Naive thymus-derived CD4-positive, alpha-beta T cell (primary cell): ENCODE results near the gene AUH. TPM values are rescaled to one million over a fixed set of nuclear protein-coding genes. Genes with fewer than 3 reads are reported as not detected.

ENCODE experiments used
- ATAC-seq: fragments of 150-1000 bp; cut with Tn5 transposase; 2 replicates; pipeline ENCODE4 v1.10.0; 2021; ENCODE audit warnings: mild to moderate bottlenecking, moderate library complexity
- CTCF ChIA-PET: fragments of 350-600 bp; sonication (Branson Sonifier 250); formaldehyde crosslinking; loops from one replicate; lab custom pipeline; 2021; ENCODE audit warnings: antibody characterized with exemption; lab: Charles Lee
- POLR2A ChIA-PET: fragments of 350-600 bp; sonication (Branson Sonifier 250); formaldehyde crosslinking; loops from one replicate; lab custom pipeline; 2021; ENCODE audit warnings: antibody characterized with exemption, inconsistent platforms; lab: Charles Lee
- DNase-seq, 9 donors: peaks; one replicate each; pipeline versions ENCODE4 v3.0.0 to v3.0.0-alpha.2; 2020 to 2022; ENCODE audit warnings: mixed read lengths in 1 of 9
- H3K27ac ChIP-seq: one replicate; pipeline ENCODE4 v1.7.0; 2013; ENCODE audit warnings: mild to moderate bottlenecking, low read depth, low read length, moderate library complexity
- H3K27me3 ChIP-seq, 2 donors: one replicate each; pipeline ENCODE4 v1.7.0; 2013; ENCODE audit warnings: low read length in 2 of 2, mild to moderate bottlenecking in 2 of 2, moderate library complexity in 2 of 2; ENCODE audit not compliant: control insufficient read depth in 2 of 2, insufficient read depth in 2 of 2
- H3K36me3 ChIP-seq, 3 experiments: 1 replicate in 2 of 3; 2 replicates in 1 of 3; pipeline ENCODE4 v1.7.0; 2013; ENCODE audit warnings: low read length in 3 of 3, mild to moderate bottlenecking in 3 of 3, moderate library complexity in 1 of 3; ENCODE audit not compliant: insufficient read depth in 3 of 3, control insufficient read depth in 2 of 3
- H3K4me1 ChIP-seq, 2 donors: one replicate each; pipeline ENCODE4 v1.7.0; 2013; ENCODE audit warnings: low read length in 2 of 2, mild to moderate bottlenecking in 2 of 2, moderate library complexity in 1 of 2; ENCODE audit not compliant: control insufficient read depth in 2 of 2, insufficient read depth in 2 of 2
- H3K4me3 ChIP-seq: 2 replicates; pipeline ENCODE4 v1.7.0; 2013; ENCODE audit warnings: mild to moderate bottlenecking, low read length
- H3K9me3 ChIP-seq, 3 experiments: 1 replicate in 2 of 3; 2 replicates in 1 of 3; pipeline ENCODE4 v1.7.0; 2013; ENCODE audit warnings: low read length in 3 of 3; ENCODE audit not compliant: control insufficient read depth in 2 of 3
- H3K27ac Mint-ChIP-seq, 9 donors: one replicate each; pipeline ENCODE4 v1.8.0; 2020 to 2022; ENCODE audit warnings: mixed read lengths in 9 of 9, mild to moderate bottlenecking in 8 of 9, moderate library complexity in 5 of 9, inconsistent platforms in 2 of 9
- H3K27me3 Mint-ChIP-seq, 5 donors: one replicate each; pipeline ENCODE4 v1.8.0; 2021 to 2022; ENCODE audit warnings: mixed read lengths in 5 of 5, mild to moderate bottlenecking in 1 of 5
- H3K36me3 Mint-ChIP-seq, 5 donors: one replicate each; pipeline ENCODE4 v1.8.0; 2020 to 2022; ENCODE audit warnings: mixed read lengths in 5 of 5, mild to moderate bottlenecking in 3 of 5, inconsistent platforms in 1 of 5
- H3K4me1 Mint-ChIP-seq, 7 donors: one replicate each; pipeline ENCODE4 v1.8.0; 2020 to 2022; ENCODE audit warnings: mixed read lengths in 7 of 7, mild to moderate bottlenecking in 3 of 7, inconsistent platforms in 1 of 7
- H3K4me3 Mint-ChIP-seq, 10 donors: one replicate each; pipeline ENCODE4 v1.8.0; 2020 to 2022; ENCODE audit warnings: mild to moderate bottlenecking in 10 of 10, mixed read lengths in 10 of 10, moderate library complexity in 6 of 10, inconsistent platforms in 2 of 10
- H3K9me3 Mint-ChIP-seq, 11 donors: one replicate each; pipeline ENCODE4 v1.8.0; 2020 to 2022; ENCODE audit warnings: mixed read lengths in 11 of 11, mild to moderate bottlenecking in 4 of 11, inconsistent platforms in 1 of 11, moderate library complexity in 1 of 11
- intact Hi-C, 2 donors: fragments of 100-400 bp; cut with micrococcal nuclease; formaldehyde crosslinking; loops; one replicate each; pipeline ENCODE4 v1.15.1; 2023
- polyA plus RNA-seq, 2 donors: library from polyadenylated mRNA; unstranded; fragments of 300-500 nt; fragmentation: Illumina TruSeq; gene quantifications; one replicate each; pipeline ENCODE4 v1.2.3, GENCODE V29; 2021
- total RNA-seq, 6 experiments: library from RNA in 5 of 6; stranded (reverse) in 5 of 6; gene quantifications; 1 replicate in 5 of 6; 2 replicates in 1 of 6; pipeline ENCODE4 v1.2.3 and lab custom pipeline; 2021 to 2026

AUH gene
- total and polyA plus RNA-seq, 7 experiments from 2014 or later, result 11.6 to 30.1 (median 17.8) TPM

DNA sequence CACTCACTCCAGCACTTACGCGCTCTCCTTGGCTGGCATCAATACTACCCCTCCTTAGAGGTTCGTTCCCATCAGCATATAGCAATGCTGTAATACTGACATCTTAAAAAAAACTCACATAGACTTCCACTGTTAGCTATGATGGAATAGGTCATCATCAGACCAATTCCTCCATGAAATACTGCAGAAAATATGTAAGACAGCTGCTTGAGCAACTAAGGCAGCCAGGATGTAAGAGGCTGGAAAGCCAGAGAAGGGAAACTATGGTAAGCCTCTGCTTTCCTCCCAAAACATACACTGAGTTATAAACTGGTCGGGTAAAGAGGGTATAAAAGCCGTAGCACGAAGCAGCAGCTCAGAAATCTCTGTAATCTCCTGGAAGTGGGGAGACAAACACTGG is 33.5 kb downstream of the AUH start:
- intact Hi-C loops, result no loop called here
- H3K4me3 Mint-ChIP-seq, result no peak overlapping the region
- H3K36me3 ChIP-seq, result peaks cover 0 to 15% (median 0%) of the 10 kb centered on the region in 3 experiments
- ChIA-PET CTCF (no interaction called here), POLR2A (no interaction called here)
- ATAC-seq (no peak), DNase-seq (no peak)
- H3K27ac ChIP-seq, result no peak overlapping the region
- H3K27me3 ChIP-seq, result no peaks in the 10 kb centered on the region
- peaks cover 0 to 18% (median 9%) of the 10 kb centered on the region in 7 donors for H3K4me1 Mint-ChIP-seq
- H3K9me3 Mint-ChIP-seq, result peaks cover 0 to 18% (median 3%) of the 10 kb centered on the region in 11 donors
- no peak overlapping the region for H3K27ac Mint-ChIP-seq
- H3K9me3 ChIP-seq, result no peaks in the 10 kb centered on the region
- no peaks in the 10 kb centered on the region for H3K4me1 ChIP-seq
- H3K27me3 Mint-ChIP-seq, result no peaks in the 10 kb centered on the region
- H3K4me3 ChIP-seq, result no peak overlapping the region
- peaks cover 15 to 57% (median 49%) of the 10 kb centered on the region in 5 donors for H3K36me3 Mint-ChIP-seq

DNA sequence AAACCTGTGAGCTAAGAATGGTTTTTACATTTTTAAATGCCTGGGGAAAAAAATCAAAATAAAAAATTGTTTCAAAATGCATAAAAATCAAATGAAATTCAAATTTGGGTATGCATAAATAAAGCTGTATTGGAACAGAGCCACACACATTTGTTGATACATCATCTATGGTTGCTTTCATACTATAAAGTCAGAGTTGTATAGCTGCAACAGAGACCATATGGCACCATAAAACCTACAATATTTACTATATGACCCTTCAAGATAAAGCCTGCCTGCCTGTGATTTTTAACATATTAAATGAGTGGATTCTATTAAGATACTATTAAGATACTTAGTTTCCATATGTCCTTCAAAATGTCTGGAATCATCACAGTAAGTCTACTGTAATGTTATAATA is 40.0 kb downstream of the AUH start:
- H3K36me3 Mint-ChIP-seq, result peaks cover 10 to 56% (median 41%) of the 10 kb centered on the region in 5 donors
- ChIA-PET CTCF (no interaction called here), POLR2A (no interaction called here)

DNA sequence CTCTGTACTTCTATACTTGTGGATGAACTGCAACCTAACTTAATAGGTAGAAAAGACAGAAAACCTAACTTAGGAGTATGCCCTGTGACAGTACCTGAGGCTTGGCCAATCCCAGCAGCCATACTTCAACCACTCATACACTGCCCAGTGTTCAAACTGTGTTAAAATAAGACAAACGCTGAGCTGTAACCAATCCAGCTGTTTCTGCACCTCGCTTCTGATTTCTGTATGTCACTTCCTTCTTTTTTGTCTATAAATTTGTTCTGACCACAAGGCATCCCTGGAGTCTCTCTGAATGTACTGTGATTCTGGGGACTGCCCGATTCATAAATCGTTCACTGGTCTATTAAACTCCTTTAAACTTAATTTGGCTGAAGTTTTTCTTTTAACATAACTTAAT is 41.4 kb downstream of the AUH start:
- Mint-ChIP-seq H3K4me3 (no peak overlapping the region), H3K27me3 (no peaks in the 10 kb centered on the region), H3K9me3 (no peaks in the 10 kb centered on the region), H3K27ac (no peak overlapping the region), H3K36me3 (peaks cover 10 to 60% (median 39%) of the 10 kb centered on the region in 5 donors), H3K4me1 (peaks cover 0 to 8% (median 7%) of the 10 kb centered on the region in 7 donors)
- H3K9me3 ChIP-seq, result no peaks in the 10 kb centered on the region
- no peaks in the 10 kb centered on the region for H3K4me1 ChIP-seq
- ATAC-seq (no peak), DNase-seq (no peak)
- ChIA-PET CTCF (no interaction called here), POLR2A (no interaction called here)
- intact Hi-C loops, result no loop called here
- H3K27me3 ChIP-seq, result no peaks in the 10 kb centered on the region
- H3K4me3 ChIP-seq, result no peak overlapping the region
- H3K27ac ChIP-seq, result no peak overlapping the region
- peaks cover 0 to 3% (median 0%) of the 10 kb centered on the region in 3 experiments for H3K36me3 ChIP-seq

More for the DNA sequence above, 40.0 kb downstream of the AUH start:
- Histone ChIP-seq H3K9me3 (no peaks in the 10 kb centered on the region), H3K36me3 (peaks cover 0 to 3% (median 0%) of the 10 kb centered on the region in 3 experiments), H3K27me3 (no peaks in the 10 kb centered on the region), H3K4me1 (no peaks in the 10 kb centered on the region), H3K4me3 (no peak overlapping the region), H3K27ac (no peak overlapping the region)
- intact Hi-C loops, result no loop called here
- ATAC-seq (no peak), DNase-seq (no peak)
- Mint-ChIP-seq H3K27ac (no peak overlapping the region), H3K4me3 (no peak overlapping the region), H3K27me3 (no peaks in the 10 kb centered on the region), H3K9me3 (no peaks in the 10 kb centered on the region), H3K4me1 (peaks cover 0 to 10% (median 4%) of the 10 kb centered on the region in 7 donors)

DNA sequence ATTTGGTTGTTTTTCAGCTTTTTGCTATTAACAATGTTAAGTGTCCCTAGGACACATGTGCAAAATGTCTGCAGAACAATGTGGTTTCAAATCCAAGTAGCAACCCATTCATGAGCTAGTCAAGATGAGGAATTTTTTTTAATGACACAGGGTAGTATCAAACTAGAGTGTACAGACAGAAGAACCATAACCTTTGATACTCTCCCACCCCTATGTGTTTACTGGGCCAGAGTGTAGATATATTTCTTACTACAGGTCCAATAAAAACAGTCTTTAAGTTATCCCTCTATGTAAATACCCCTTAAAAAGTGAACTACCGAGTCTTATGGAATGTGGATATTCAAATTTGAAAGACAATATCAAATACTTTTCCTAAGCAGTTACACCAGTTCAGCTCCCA is 45.6 kb downstream of the AUH start:
- no peak overlapping the region for H3K4me3 Mint-ChIP-seq
- H3K4me1 Mint-ChIP-seq, result peaks cover 5 to 15% (median 6%) of the 10 kb centered on the region in 7 donors
- DNase-seq (no peak), ATAC-seq (no peak)
- H3K9me3 Mint-ChIP-seq, result no peaks in the 10 kb centered on the region
- Histone ChIP-seq H3K36me3 (no peaks in the 10 kb centered on the region), H3K9me3 (no peaks in the 10 kb centered on the region), H3K4me3 (no peak overlapping the region), H3K27me3 (no peaks in the 10 kb centered on the region), H3K27ac (no peak overlapping the region), H3K4me1 (no peaks in the 10 kb centered on the region)
- no peaks in the 10 kb centered on the region for H3K27me3 Mint-ChIP-seq
- peaks cover 5 to 53% (median 45%) of the 10 kb centered on the region in 5 donors for H3K36me3 Mint-ChIP-seq
- ChIA-PET CTCF (no interaction called here), POLR2A (no interaction called here)
- intact Hi-C loops, result no loop called here
- H3K27ac Mint-ChIP-seq, result no peak overlapping the region

DNA sequence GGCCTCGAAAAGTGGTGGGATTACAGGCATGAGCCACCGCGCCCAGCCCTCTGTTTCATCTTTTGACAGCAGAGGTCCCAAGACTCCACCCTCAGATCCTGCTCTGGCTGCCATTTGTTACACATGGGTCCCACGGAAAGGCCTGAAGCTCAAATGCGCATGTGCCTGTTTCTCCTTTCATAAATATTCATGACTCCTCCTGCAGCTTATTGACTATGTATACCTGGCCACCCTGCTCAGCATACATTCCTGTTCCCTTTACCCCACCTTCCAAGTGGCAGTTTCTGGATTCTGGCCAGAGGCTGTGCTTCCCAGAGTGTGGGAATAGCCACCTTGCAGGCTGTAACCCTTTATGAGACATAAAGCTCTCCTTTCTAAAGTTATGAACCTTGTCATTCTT is 46.5 kb downstream of the AUH start:
- no peaks in the 10 kb centered on the region for H3K9me3 ChIP-seq
- no peaks in the 10 kb centered on the region for H3K9me3 Mint-ChIP-seq
- H3K36me3 Mint-ChIP-seq, result peaks cover 7 to 57% (median 50%) of the 10 kb centered on the region in 5 donors
- no peak overlapping the region for H3K27ac Mint-ChIP-seq
- no peaks in the 10 kb centered on the region for H3K4me1 ChIP-seq
- intact Hi-C loops, result no loop called here
- ChIA-PET POLR2A (no interaction called here), CTCF (no interaction called here)
- DNase-seq, result no peak
- H3K27me3 ChIP-seq, result no peaks in the 10 kb centered on the region
- no peak overlapping the region for H3K27ac ChIP-seq
- peaks cover 5 to 15% (median 8%) of the 10 kb centered on the region in 7 donors for H3K4me1 Mint-ChIP-seq
- H3K27me3 Mint-ChIP-seq, result no peaks in the 10 kb centered on the region
- H3K4me3 Mint-ChIP-seq, result no peak overlapping the region
- H3K36me3 ChIP-seq, result no peaks in the 10 kb centered on the region
- ATAC-seq, result no peak
- no peak overlapping the region for H3K4me3 ChIP-seq

DNA sequence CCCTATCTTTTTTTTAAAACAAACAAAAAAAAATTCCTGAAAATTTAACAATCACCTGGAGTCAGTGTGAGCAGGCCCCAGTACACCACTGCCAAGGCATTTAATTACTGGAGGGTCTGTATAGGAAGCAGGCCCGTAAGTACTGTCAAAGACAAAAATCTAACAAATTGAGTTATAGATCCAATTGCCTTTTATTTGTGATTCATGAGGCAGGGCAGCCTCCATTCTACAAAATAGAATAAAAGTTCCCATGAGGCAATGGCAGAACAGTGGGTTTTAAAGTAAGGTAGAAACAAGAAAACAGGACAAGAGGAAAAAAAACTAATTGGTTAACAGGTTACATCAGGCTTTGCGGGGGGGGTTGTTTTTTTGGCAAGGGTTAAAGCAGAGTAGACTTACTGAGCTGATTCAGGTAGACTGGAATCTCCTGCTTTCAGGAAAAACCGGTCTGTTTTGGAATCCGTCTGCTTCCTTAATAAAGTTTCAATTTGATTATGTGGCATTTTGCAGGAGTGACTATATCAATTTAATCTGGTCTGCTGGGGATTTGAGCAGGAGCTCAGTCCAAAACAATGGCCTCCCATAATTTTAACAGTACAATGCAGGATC is 48.9 kb downstream of the AUH start:
- H3K27ac ChIP-seq, result no peak overlapping the region
- ATAC-seq, result no peak
- Mint-ChIP-seq H3K27ac (peak overlapping the region in 1 of 9 donors; percentile 13), H3K9me3 (peaks cover 0 to 8% (median 0%) of the 10 kb centered on the region in 11 donors), H3K36me3 (peaks cover 12 to 54% (median 46%) of the 10 kb centered on the region in 5 donors), H3K4me3 (no peak overlapping the region), H3K4me1 (peaks cover 6 to 16% (median 11%) of the 10 kb centered on the region in 7 donors), H3K27me3 (no peaks in the 10 kb centered on the region)
- no peaks in the 10 kb centered on the region for H3K36me3 ChIP-seq
- H3K4me3 ChIP-seq, result no peak overlapping the region
- no peaks in the 10 kb centered on the region for H3K27me3 ChIP-seq
- no peaks in the 10 kb centered on the region for H3K9me3 ChIP-seq
- no peak for DNase-seq
- no peaks in the 10 kb centered on the region for H3K4me1 ChIP-seq
- intact Hi-C loops, result no loop called here
- CTCF ChIA-PET, result no interaction called here
- POLR2A ChIA-PET, result no interaction called here

DNA sequence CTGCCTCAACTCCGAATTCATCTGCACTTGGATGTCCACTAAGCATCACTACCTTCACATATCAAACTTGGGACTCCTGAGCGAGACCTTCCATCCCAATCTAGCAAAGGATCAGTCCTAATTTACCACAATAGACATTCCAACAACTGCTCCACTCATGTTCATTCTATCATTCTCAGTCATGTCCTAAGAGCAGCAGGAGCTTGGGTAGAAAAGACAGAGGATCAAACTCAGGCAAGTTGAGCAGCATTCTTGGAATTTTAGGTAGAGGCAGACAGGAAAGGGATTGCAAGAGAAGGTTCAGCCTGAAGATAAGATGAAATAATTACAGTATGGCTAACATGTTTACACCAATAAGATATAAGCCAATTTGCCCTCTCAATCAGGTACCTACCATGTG is 51.7 kb downstream of the AUH start:
- ATAC-seq (no peak), DNase-seq (no peak)
- H3K4me3 Mint-ChIP-seq, result no peak overlapping the region
- no peaks in the 10 kb centered on the region for H3K36me3 ChIP-seq
- peaks cover 0 to 8% (median 0%) of the 10 kb centered on the region in 11 donors for H3K9me3 Mint-ChIP-seq
- H3K36me3 Mint-ChIP-seq, result peaks cover 12 to 54% (median 47%) of the 10 kb centered on the region in 5 donors
- H3K4me3 ChIP-seq, result no peak overlapping the region
- no peaks in the 10 kb centered on the region for H3K27me3 ChIP-seq
- peaks cover 9 to 32% (median 17%) of the 10 kb centered on the region in 7 donors for H3K4me1 Mint-ChIP-seq
- intact Hi-C loops, result no loop called here
- H3K27ac ChIP-seq, result no peak overlapping the region
- CTCF ChIA-PET, result no interaction called here
- H3K9me3 ChIP-seq, result no peaks in the 10 kb centered on the region
- H3K4me1 ChIP-seq, result no peaks in the 10 kb centered on the region
- H3K27ac Mint-ChIP-seq, result no peak overlapping the region
- H3K27me3 Mint-ChIP-seq, result no peaks in the 10 kb centered on the region
- POLR2A ChIA-PET, result no interaction called here
